ENCODE measurements around the gene NOL4.

NOL4 gene

GRCh38 chr18:34203866-34204265 is 20.8 kb downstream of the NOL4 start:
- no peaks in the 10 kb centered on the region for H4K20me1 ChIP-seq
- no peaks in the 10 kb centered on the region for H3K9me3 ChIP-seq (replicated peaks in 1 of 11)
- H3K4me2 ChIP-seq, result no peak overlapping the region
- no peak overlapping the region for H3K27ac ChIP-seq
- H3K36me3 ChIP-seq, result no peaks in the 10 kb centered on the region
- no peak overlapping the region for H3K4me3 ChIP-seq
- no peaks in the 10 kb centered on the region for H3K4me1 ChIP-seq
- TF ChIP-seq Cebpa-rat (IDR thresholded peaks at IDR 0.05), result no peak
- H3K9ac ChIP-seq, result no peak overlapping the region
- no peaks in the 10 kb centered on the region for H3K27me3 ChIP-seq

DNA sequence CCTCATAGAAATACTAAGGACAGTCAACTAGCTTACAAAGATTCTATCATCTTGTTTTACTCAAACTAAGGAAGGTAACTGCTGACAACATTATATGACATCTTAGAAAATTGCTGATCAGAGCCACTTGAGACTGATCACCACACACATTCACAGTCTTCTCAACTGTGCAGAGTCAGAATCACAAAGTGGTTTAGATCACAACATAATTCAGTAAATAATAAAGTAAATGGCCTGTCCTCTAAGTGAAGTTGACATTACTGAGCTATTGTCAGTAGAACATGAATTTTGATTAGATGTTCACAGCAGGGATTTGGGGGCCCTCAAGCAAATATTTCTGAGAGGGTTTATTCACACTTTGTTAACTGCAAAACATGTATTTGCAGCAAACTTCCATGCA is 28.5 kb downstream of the NOL4 start:
- Histone ChIP-seq H3K4me3 (no peak overlapping the region), H3K36me3 (no peaks in the 10 kb centered on the region), H3K27me3 (no peaks in the 10 kb centered on the region), H3K9ac (no peak overlapping the region), H4K20me1 (no peaks in the 10 kb centered on the region), H3K4me1 (no peaks in the 10 kb centered on the region), H3K9me3 (replicated peaks in 1 of 11) (no peaks in the 10 kb centered on the region), H3K27ac (no peak overlapping the region), H3K4me2 (no peak overlapping the region)
- TF ChIP-seq Cebpa-rat (IDR thresholded peaks at IDR 0.05), result no peak

DNA sequence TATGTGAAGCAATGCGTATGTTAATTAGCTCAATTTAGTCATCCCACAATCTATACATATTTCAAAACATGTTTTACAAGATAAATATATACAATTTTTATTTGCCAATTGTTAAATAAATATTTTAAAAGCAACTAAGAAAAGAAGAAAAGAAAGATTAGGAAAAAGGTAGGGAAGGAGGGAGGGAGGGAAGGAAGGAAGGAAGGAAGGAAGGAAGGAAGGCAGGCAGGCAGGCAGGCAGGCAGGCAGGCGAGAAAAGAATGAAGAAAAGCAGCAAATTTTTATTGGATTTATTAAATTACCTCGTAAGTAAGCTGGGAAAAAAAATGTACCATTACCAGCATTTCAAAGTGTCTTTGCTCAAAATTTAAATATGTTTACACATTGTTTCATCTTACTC is 30.5 kb downstream of the NOL4 start:
- no peak for TF ChIP-seq Cebpa-rat (IDR thresholded peaks at IDR 0.05)
- Histone ChIP-seq H3K4me3 (no peak overlapping the region), H3K36me3 (no peaks in the 10 kb centered on the region), H3K9ac (no peak overlapping the region), H3K27ac (no peak overlapping the region), H3K9me3 (replicated peaks in 1 of 11) (no peaks in the 10 kb centered on the region), H3K4me2 (no peak overlapping the region), H4K20me1 (no peaks in the 10 kb centered on the region), H3K27me3 (no peaks in the 10 kb centered on the region), H3K4me1 (no peaks in the 10 kb centered on the region)

DNA sequence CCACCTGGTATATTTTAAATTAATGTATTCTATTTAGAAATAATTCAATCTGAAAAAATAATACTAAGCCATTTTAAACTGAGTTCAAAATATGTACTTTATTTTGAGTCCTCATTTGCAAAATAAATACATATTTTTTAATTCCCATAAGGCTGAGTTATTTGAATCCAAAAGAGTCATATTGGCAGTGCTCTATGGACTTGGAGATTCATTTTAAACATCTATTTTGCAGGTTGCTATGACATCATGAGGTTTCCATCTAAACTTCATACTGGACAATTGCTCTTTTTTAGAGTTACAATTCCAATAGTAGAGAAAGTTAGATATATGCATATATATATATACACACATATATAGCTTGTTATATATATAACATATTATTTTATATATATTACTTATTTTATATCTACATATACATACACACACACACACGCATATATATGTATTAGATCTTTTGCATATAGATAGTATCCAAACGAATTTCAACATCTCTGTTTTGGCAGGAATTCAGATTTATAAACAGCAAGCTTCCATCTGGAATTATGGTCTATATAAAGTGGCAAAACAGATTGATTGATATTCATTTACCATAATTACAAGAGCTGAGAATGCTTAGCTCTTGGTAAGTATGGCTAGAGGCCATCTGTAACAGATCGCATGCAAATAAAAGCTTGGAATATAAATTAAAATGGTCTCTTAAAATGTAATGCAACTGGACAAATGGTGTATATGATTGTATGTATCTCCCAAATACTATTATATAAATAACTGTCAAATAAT is 34.9 kb downstream of the NOL4 start:
- no peaks in the 10 kb centered on the region for H3K36me3 ChIP-seq
- no peaks in the 10 kb centered on the region for H4K20me1 ChIP-seq
- H3K4me3 ChIP-seq, result no peak overlapping the region

More for the DNA sequence above, 34.9 kb downstream of the NOL4 start:
- no peak overlapping the region for H3K9ac ChIP-seq
- H3K27ac ChIP-seq, result no peak overlapping the region
- no peaks in the 10 kb centered on the region for H3K27me3 ChIP-seq
- no peaks in the 10 kb centered on the region for H3K9me3 ChIP-seq (replicated peaks in 1 of 11)
- no peak for TF ChIP-seq Cebpa-rat (IDR thresholded peaks at IDR 0.05)
- no peaks in the 10 kb centered on the region for H3K4me1 ChIP-seq
- no peak overlapping the region for H3K4me2 ChIP-seq
